Activated B cell treated with CpG ODN at 0.5 μM for 24 hours (primary cell): ENCODE results near the gene ADCY5. TPM values are rescaled to one million over a fixed set of nuclear protein-coding genes. Genes with fewer than 3 reads are reported as not detected.

Experiments used
- ATAC-seq: fragments of 200-7000 bp; cut with Tn5 transposase; one replicate; pipeline ENCODE4 v1.10.0; 2021; ENCODE audit warnings: low read depth, mild to moderate bottlenecking, moderate library complexity
- CTCF ChIA-PET: fragments of 350-600 bp; sonication (Branson Sonifier 250); formaldehyde crosslinking; loops from one replicate; lab custom pipeline; 2021; ENCODE audit warnings: antibody characterized with exemption; lab: Charles Lee
- POLR2A ChIA-PET: fragments of 350-600 bp; sonication (Branson Sonifier 250); formaldehyde crosslinking; loops from one replicate; lab custom pipeline; 2021; ENCODE audit warnings: antibody characterized with exemption; lab: Charles Lee
- DNase-seq: peaks from one replicate; pipeline ENCODE4 v3.0.0; 2022
- H3K27ac Mint-ChIP-seq: one replicate; pipeline ENCODE4 v1.8.0; 2020; ENCODE audit warnings: mixed read lengths
- H3K27me3 Mint-ChIP-seq: one replicate; pipeline ENCODE4 v1.8.0; 2021; ENCODE audit warnings: mixed read lengths
- H3K36me3 Mint-ChIP-seq: one replicate; pipeline ENCODE4 v1.8.0; 2021; ENCODE audit warnings: low read depth, mixed read lengths
- H3K4me1 Mint-ChIP-seq: one replicate; pipeline ENCODE4 v1.8.0; 2021; ENCODE audit warnings: mixed read lengths
- H3K4me3 Mint-ChIP-seq: one replicate; pipeline ENCODE4 v1.8.0; 2020; ENCODE audit warnings: mild to moderate bottlenecking, mixed read lengths
- H3K9me3 Mint-ChIP-seq: one replicate; pipeline ENCODE4 v1.8.0; 2020; ENCODE audit warnings: mixed read lengths
- CTCF ChIP-seq: fragments of 200-600 bp; IDR thresholded peaks from one replicate; pipeline ENCODE4 v1.8.0; 2022; ENCODE audit warnings: antibody characterized with exemption, mild to moderate bottlenecking
- intact Hi-C: fragments of 100-400 bp; cut with micrococcal nuclease; formaldehyde crosslinking; loops from one replicate; pipeline ENCODE4 v1.15.1; 2024
- total RNA-seq: library from RNA; stranded (reverse); gene quantifications from 2 replicates; pipeline ENCODE4 v1.2.3, GENCODE V29; 2022

The ADCY5 gene
- total RNA-seq, 1 donor from 2014 or later: not detected

- peaks cover 28% of the 10 kb centered on the region for H3K27me3 Mint-ChIP-seq
- H3K4me1 Mint-ChIP-seq: peaks cover 2% of the 10 kb centered on the region
- H3K36me3 Mint-ChIP-seq: no peaks in the 10 kb centered on the region
- H3K9me3 Mint-ChIP-seq: no peaks in the 10 kb centered on the region
- ChIA-PET CTCF (no interaction called here), POLR2A (no interaction called here)
- TF ChIP-seq CTCF: no peak
- DNase-seq (no peak), ATAC-seq (no peak)
- intact Hi-C loops: no loop called here
- H3K27ac Mint-ChIP-seq: no peak overlapping the region
- no peak overlapping the region for H3K4me3 Mint-ChIP-seq
These were observed 28.3 kb upstream of the ADCY5 start for GRCh38 chr3:123476967-123477750.

GRCh38 chr3:123475786-123476185, 26.9 kb upstream of the ADCY5 start:
- ATAC-seq: no peak

GRCh38 chr3:123471106-123471505, 22.2 kb upstream of the ADCY5 start:
- no peak for DNase-seq
- POLR2A ChIA-PET: no interaction called here
- no peak overlapping the region for H3K4me3 Mint-ChIP-seq
- H3K9me3 Mint-ChIP-seq: no peaks in the 10 kb centered on the region
- CTCF ChIA-PET: no interaction called here
- intact Hi-C loops: no loop called here
- no peaks in the 10 kb centered on the region for H3K4me1 Mint-ChIP-seq
- H3K27ac Mint-ChIP-seq: no peak overlapping the region
- TF ChIP-seq CTCF: no peak
- no peak for ATAC-seq
- H3K27me3 Mint-ChIP-seq: peaks cover 21% of the 10 kb centered on the region
- no peaks in the 10 kb centered on the region for H3K36me3 Mint-ChIP-seq

More at GRCh38 chr3:123475786-123476185, 26.9 kb upstream of the ADCY5 start:
- Mint-ChIP-seq H3K27me3 (peaks cover 28% of the 10 kb centered on the region), H3K4me3 (no peak overlapping the region), H3K9me3 (no peaks in the 10 kb centered on the region), H3K36me3 (no peaks in the 10 kb centered on the region), H3K4me1 (peaks cover 2% of the 10 kb centered on the region), H3K27ac (no peak overlapping the region)
- no peak for TF ChIP-seq CTCF
- no peak for DNase-seq
- POLR2A ChIA-PET: no interaction called here
- intact Hi-C loops: no loop called here
- CTCF ChIA-PET: no interaction called here

GRCh38 chr3:123469323-123469995, 20.6 kb upstream of the ADCY5 start:
- no peak overlapping the region for H3K4me3 Mint-ChIP-seq
- POLR2A ChIA-PET: no interaction called here

More at GRCh38 chr3:123469323-123469995, 20.6 kb upstream of the ADCY5 start:
- ATAC-seq: no peak
- Mint-ChIP-seq H3K27me3 (peaks cover 14% of the 10 kb centered on the region), H3K27ac (no peak overlapping the region), H3K36me3 (no peaks in the 10 kb centered on the region), H3K4me1 (no peaks in the 10 kb centered on the region), H3K9me3 (no peaks in the 10 kb centered on the region)
- intact Hi-C loops: no loop called here
- DNase-seq: no peak
- TF ChIP-seq CTCF: no peak
- CTCF ChIA-PET: no interaction called here
